Left ventricle myocardium inferior (tissue), 1 donor: ENCODE results near the gene AKT1S1. TPM values are rescaled to one million over a fixed set of nuclear protein-coding genes. Genes with fewer than 3 reads are reported as not detected.

Experiments used
- DNase-seq: peaks from one replicate; pipeline ENCODE4 v3.0.0-alpha.2; 2020
- H3K27ac ChIP-seq: fragments of 200-600 bp; replicated peaks from 2 replicates; pipeline ENCODE4 v1.8.0; 2021
- H3K27me3 ChIP-seq: fragments of 200-600 bp; 2 replicates; pipeline ENCODE4 v1.8.0; 2021; ENCODE audit warnings: low read depth
- H3K36me3 ChIP-seq: fragments of 200-600 bp; 2 replicates; pipeline ENCODE4 v1.8.0; 2021
- H3K4me1 ChIP-seq: fragments of 200-600 bp; 2 replicates; pipeline ENCODE4 v1.8.0; 2021
- H3K4me3 ChIP-seq: fragments of 200-600 bp; 2 replicates; pipeline ENCODE4 v1.8.0; 2021; ENCODE audit warnings: mild to moderate bottlenecking, moderate library complexity
- H3K9me3 ChIP-seq: fragments of 200-600 bp; replicated peaks from 2 replicates; pipeline ENCODE4 v1.8.0; 2021
- CTCF ChIP-seq: fragments of 200-600 bp; IDR thresholded peaks from 2 replicates; pipeline ENCODE4 v1.8.0; 2021; ENCODE audit warnings: antibody characterized with exemption, mild to moderate bottlenecking, borderline replicate concordance
- intact Hi-C: fragments of 100-400 bp; cut with micrococcal nuclease; formaldehyde crosslinking; loops from one replicate; pipeline ENCODE4 v1.11.0; 2022
- total RNA-seq: library from RNA; stranded (reverse); fragmentation: NEBNext Ultra II Directional; extraction: Animal tissue kit (Norgen Biotek cat#: 25700); gene quantifications from one replicate; pipeline ENCODE4 v1.2.1, GENCODE V29; 2021
- donor health status: DM: no; HTN: yes; CAD: no; lungs with severe emphysema.

AKT1S1 gene
- total RNA-seq, 1 donor from 2014 or later, result 36.0 TPM

- no peak for TF ChIP-seq CTCF
- intact Hi-C loops, result no loop called here
- peaks cover 29% of the 10 kb centered on the region for H3K4me1 ChIP-seq
- H3K36me3 ChIP-seq, result peaks cover 45% of the 10 kb centered on the region
- H3K9me3 ChIP-seq, result no peaks in the 10 kb centered on the region
- H3K27me3 ChIP-seq, result peaks cover 20% of the 10 kb centered on the region
- no peak for DNase-seq
- no peak overlapping the region for H3K27ac ChIP-seq
- no peak overlapping the region for H3K4me3 ChIP-seq
Measured at GRCh38 chr19:49887665-49888509, 10.7 kb upstream of the AKT1S1 start.

GRCh38 chr19:49887037-49887664 lies 10.0 kb upstream of the AKT1S1 start:
- Histone ChIP-seq H3K4me1 (peaks cover 29% of the 10 kb centered on the region), H3K27me3 (peaks cover 15% of the 10 kb centered on the region), H3K4me3 (no peak overlapping the region), H3K36me3 (peaks cover 52% of the 10 kb centered on the region), H3K27ac (no peak overlapping the region), H3K9me3 (no peaks in the 10 kb centered on the region)
- intact Hi-C loops, result no loop called here
- no peak for DNase-seq
- no peak for TF ChIP-seq CTCF

- Histone ChIP-seq H3K9me3 (no peaks in the 10 kb centered on the region), H3K27ac (no peak overlapping the region), H3K27me3 (peaks cover under 1% of the 10 kb centered on the region), H3K4me3 (no peak overlapping the region), H3K36me3 (peaks cover 76% of the 10 kb centered on the region), H3K4me1 (peaks cover 24% of the 10 kb centered on the region)
- no peak for DNase-seq
- intact Hi-C loops, result no loop called here
- no peak for TF ChIP-seq CTCF
Measured at GRCh38 chr19:49884760-49885159, 7.6 kb upstream of the AKT1S1 start.

GRCh38 chr19:49884109-49884508 lies 7.0 kb upstream of the AKT1S1 start:
- Histone ChIP-seq H3K27ac (no peak overlapping the region), H3K9me3 (no peaks in the 10 kb centered on the region), H3K4me3 (no peak overlapping the region), H3K27me3 (no peaks in the 10 kb centered on the region), H3K36me3 (peaks cover 83% of the 10 kb centered on the region), H3K4me1 (peaks cover 23% of the 10 kb centered on the region)
- intact Hi-C loops, result no loop called here
- no peak for DNase-seq
- no peak for TF ChIP-seq CTCF

GRCh38 chr19:49883094-49883493 lies 5.9 kb upstream of the AKT1S1 start:
- DNase-seq, result no peak
- Histone ChIP-seq H3K27ac (no peak overlapping the region), H3K27me3 (no peaks in the 10 kb centered on the region), H3K36me3 (peaks cover 82% of the 10 kb centered on the region), H3K4me3 (no peak overlapping the region), H3K9me3 (no peaks in the 10 kb centered on the region), H3K4me1 (peaks cover 31% of the 10 kb centered on the region)
- no peak for TF ChIP-seq CTCF
- intact Hi-C loops, result no loop called here
